ENCODE data around the gene VAX1.

Gene VAX1, protein sequence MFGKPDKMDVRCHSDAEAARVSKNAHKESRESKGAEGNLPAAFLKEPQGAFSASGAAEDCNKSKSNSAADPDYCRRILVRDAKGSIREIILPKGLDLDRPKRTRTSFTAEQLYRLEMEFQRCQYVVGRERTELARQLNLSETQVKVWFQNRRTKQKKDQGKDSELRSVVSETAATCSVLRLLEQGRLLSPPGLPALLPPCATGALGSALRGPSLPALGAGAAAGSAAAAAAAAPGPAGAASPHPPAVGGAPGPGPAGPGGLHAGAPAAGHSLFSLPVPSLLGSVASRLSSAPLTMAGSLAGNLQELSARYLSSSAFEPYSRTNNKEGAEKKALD

DNA sequence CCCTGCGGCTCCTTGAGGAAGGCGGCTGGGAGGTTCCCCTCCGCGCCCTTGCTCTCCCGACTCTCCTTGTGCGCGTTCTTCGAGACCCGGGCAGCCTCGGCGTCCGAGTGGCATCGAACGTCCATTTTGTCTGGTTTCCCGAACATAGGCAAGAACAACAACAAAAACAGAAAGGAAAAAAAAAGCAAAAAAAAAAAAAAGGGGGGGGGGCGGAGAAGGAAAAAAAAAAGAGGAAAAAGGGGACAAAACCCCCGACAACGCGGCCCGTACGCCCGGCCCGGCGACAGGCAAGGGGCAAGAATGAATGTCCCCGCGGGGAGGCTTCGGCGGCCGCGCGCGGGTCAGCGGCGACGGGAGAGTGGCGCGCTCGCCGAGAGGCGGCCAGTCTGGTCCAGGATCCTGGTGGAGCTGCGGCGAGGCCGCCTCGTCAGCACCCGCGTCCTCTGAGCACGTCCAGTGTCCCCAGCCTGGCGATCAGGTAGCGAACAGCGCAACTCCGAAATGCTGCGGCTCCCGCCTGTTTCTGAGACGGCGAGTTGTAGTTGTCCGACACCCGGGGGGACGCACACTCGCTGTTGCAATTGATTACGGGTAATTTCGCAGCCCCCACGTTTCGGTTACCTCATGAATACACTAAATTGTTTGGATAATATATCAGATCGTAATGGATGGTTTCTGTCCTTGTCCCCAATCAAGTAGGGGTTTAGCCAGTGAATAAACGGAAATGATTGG lies at the start of gene VAX1:
Gene VAX1 (minus strand): TSS at position 360 of the 732 bp plus-strand sequence. CDS start 214 bp downstream, at position 146.
- Histone ChIP-seq H3K4me1 (ENCODE audit: control insufficient read depth, insufficient read depth, low read length) (no peaks in the 10 kb centered on the region), H3K9me3 (ENCODE audit: control insufficient read depth, insufficient read depth, low read depth, low read length) (no peaks in the 10 kb centered on the region), H3K36me3 (ENCODE audit: control insufficient read depth in 2 of 2, insufficient read depth in 1 of 2, low read length in 2 of 2) (no peaks in the 10 kb centered on the region), H3K27ac (ENCODE audit: extremely low read depth, low read depth, low read length) (peak within 1 kb of the TSS; percentile 92), H3K4me3 (ENCODE audit: low read depth, low read length) (peak within 1 kb of the TSS; percentile 62)
- TF ChIP-seq ZNF10 (tag by site-specific recombination; IDR thresholded peaks at IDR 0.05) = no peak
- 0 out of 2 replicates have a peak, but pooled peaks have one; percentile 3 for TF ChIP-seq ZBTB8A (tag by site-specific recombination; IDR thresholded peaks at IDR 0.05)
- TF ChIP-seq ZNF658 (tag by site-specific recombination; IDR thresholded peaks at IDR 0.05) = no peak
- TF ChIP-seq, protein P1, sequence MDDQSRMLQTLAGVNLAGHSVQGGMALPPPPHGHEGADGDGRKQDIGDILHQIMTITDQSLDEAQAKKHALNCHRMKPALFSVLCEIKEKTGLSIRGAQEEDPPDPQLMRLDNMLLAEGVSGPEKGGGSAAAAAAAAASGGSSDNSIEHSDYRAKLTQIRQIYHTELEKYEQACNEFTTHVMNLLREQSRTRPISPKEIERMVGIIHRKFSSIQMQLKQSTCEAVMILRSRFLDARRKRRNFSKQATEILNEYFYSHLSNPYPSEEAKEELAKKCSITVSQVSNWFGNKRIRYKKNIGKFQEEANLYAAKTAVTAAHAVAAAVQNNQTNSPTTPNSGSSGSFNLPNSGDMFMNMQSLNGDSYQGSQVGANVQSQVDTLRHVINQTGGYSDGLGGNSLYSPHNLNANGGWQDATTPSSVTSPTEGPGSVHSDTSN (CRISPR knock-in tag; IDR thresholded peaks at IDR 0.05) = 0 out of 2 replicates have a peak, but pooled peaks have one; percentile 20
- CTCF ChIA-PET = no interaction called here
- POLR2A ChIA-PET = interaction anchor here (0.8 to 1.0 kb wide), 2 partner anchors 30 to 248 kb away, joined by 4 to 7 read pairs; no protein-coding TSS in a partner anchor

DNA sequence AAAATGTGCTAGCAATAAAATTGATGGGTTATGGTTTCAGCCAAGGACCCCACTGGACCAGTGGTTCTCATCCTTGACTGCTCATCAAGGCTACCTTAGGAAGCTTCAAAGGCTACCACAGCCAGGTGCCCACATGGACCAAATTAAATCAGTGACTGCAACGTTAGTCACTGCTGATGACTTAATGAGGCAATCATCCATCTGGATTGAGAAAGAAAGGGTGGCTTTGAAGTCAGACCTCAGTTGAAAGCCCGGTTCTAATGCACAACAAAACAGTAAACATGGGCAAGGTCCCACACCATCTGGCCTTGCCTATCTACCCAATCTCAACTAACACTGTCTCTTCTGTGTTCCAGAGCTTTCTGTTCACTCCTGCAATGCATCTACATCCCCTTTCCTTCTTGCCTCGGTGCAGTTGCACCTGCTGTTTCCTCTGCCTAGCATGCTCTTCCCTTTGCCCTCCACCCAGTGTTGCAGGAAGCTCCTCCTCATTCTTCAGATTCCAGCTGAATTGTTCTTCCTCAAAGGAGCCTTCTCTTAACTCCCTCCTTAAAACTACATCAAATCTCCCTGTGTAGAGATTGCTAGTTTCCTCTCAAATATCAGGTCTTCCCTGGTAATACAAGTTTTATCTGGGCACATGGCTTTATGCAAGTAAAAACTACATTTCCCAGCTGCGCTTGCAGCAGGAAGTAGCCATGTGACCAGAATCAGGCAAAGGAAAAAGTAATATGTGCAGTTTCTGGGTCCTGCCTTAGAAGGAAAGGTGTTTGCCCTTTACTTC lies 49.0 kb upstream of the VAX1 start:
- ChIA-PET POLR2A (no interaction called here), CTCF (interaction anchor here (0.6 to 2.1 kb wide), 7 partner anchors 11 to 505 kb away, joined by 3 to 15 read pairs (median 4); no protein-coding TSS in a partner anchor)
- H3K4me1 ChIP-seq (ENCODE audit: control insufficient read depth, insufficient read depth, low read length) = no peaks in the 10 kb centered on the region
- no peaks in the 10 kb centered on the region for H3K9me3 ChIP-seq (ENCODE audit: control insufficient read depth, insufficient read depth, low read depth, low read length)
- H3K27ac ChIP-seq (ENCODE audit: extremely low read depth, low read depth, low read length) = no peak overlapping the region
- no peak overlapping the region for H3K4me3 ChIP-seq (ENCODE audit: low read depth, low read length)
- H3K36me3 ChIP-seq (ENCODE audit: control insufficient read depth in 2 of 2, insufficient read depth in 1 of 2, low read length in 2 of 2) = no peaks in the 10 kb centered on the region
- 0 out of 2 replicates have a peak, but pooled peaks have one; percentile 27 for TF ChIP-seq ZNF623 (tag by site-specific recombination; IDR thresholded peaks at IDR 0.05)
- TF ChIP-seq, protein P2, sequence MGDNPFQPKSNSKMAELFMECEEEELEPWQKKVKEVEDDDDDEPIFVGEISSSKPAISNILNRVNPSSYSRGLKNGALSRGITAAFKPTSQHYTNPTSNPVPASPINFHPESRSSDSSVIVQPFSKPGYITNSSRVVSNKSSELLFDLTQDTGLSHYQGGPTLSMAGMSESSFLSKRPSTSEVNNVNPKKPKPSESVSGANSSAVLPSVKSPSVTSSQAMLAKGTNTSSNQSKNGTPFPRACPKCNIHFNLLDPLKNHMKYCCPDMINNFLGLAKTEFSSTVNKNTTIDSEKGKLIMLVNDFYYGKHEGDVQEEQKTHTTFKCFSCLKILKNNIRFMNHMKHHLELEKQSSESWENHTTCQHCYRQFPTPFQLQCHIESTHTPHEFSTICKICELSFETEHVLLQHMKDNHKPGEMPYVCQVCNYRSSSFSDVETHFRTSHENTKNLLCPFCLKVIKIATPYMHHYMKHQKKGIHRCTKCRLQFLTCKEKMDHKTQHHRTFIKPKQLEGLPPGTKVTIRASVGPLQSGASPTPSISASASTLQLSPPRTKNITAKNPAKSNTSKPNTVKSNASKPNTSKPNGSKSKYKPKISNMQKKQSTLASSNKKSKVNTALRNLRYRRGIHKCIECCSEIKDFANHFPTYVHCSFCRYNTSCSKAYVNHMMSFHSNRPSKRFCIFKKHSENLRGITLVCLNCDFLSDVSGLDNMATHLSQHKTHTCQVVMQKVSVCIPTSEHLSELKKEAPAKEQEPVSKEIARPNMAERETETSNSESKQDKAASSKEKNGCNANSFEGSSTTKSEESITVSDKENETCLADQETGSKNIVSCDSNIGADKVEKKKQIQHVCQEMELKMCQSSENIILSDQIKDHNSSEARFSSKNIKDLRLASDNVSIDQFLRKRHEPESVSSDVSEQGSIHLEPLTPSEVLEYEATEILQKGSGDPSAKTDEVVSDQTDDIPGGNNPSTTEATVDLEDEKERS (tag by site-specific recombination; IDR thresholded peaks at IDR 0.05) = no peak
- no peak for TF ChIP-seq ZNF670 (tag by site-specific recombination; IDR thresholded peaks at IDR 0.05; ENCODE audit: low read depth)
- 0 out of 2 replicates have a peak, but pooled peaks have one; percentile 14 for TF ChIP-seq ZNF391 (tag by site-specific recombination; IDR thresholded peaks at IDR 0.05; ENCODE audit: borderline replicate concordance, low read depth)
- TF ChIP-seq HOXC10 (CRISPR knock-in tag; IDR thresholded peaks at IDR 0.05) = no peak
- 0 out of 2 replicates have a peak, but pooled peaks have one; percentile 41 for TF ChIP-seq ZBTB21 (tag by site-specific recombination; IDR thresholded peaks at IDR 0.05)
- no peak for TF ChIP-seq ZNF114 (tag by site-specific recombination; IDR thresholded peaks at IDR 0.05)
- TF ChIP-seq SP3 (tag by site-specific recombination; IDR thresholded peaks at IDR 0.05) = peak; percentile 33; the same call in 1 of the 2 replicates
- no peak for TF ChIP-seq ZNF366 (tag by site-specific recombination; conservative IDR thresholded peaks at IDR 0.05)
- no peak for TF ChIP-seq ZNF544 (tag by site-specific recombination; IDR thresholded peaks at IDR 0.05)
- TF ChIP-seq ZNF335 (tag by site-specific recombination; conservative IDR thresholded peaks at IDR 0.05) = peak; percentile 77
- no peak for TF ChIP-seq ZNF202 (tag by site-specific recombination; IDR thresholded peaks at IDR 0.05; ENCODE audit: borderline replicate concordance)
- TF ChIP-seq, protein P3, sequence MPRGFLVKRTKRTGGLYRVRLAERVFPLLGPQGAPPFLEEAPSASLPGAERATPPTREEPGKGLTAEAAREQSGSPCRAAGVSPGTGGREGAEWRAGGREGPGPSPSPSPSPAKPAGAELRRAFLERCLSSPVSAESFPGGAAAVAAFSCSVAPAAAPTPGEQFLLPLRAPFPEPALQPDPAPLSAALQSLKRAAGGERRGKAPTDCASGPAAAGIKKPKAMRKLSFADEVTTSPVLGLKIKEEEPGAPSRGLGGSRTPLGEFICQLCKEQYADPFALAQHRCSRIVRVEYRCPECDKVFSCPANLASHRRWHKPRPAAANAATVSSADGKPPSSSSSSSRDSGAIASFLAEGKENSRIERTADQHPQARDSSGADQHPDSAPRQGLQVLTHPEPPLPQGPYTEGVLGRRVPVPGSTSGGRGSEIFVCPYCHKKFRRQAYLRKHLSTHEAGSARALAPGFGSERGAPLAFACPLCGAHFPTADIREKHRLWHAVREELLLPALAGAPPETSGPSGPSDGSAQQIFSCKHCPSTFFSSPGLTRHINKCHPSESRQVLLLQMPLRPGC (tag by site-specific recombination; IDR thresholded peaks at IDR 0.05) = 0 out of 2 replicates have a peak, but pooled peaks have one; percentile 31
- TF ChIP-seq OSR2 (tag by site-specific recombination; IDR thresholded peaks at IDR 0.05) = no peak
- TF ChIP-seq GLI4 (tag by site-specific recombination; IDR thresholded peaks at IDR 0.05) = no peak
- no peak for TF ChIP-seq ZNF354C (tag by site-specific recombination; IDR thresholded peaks at IDR 0.05; ENCODE audit: borderline replicate concordance, low read depth)
- no peak for TF ChIP-seq ZNF792 (tag by site-specific recombination; IDR thresholded peaks at IDR 0.05)
- no peak for TF ChIP-seq ZNF571 (tag by site-specific recombination; IDR thresholded peaks at IDR 0.05)
- no peak for TF ChIP-seq ZNF529 (tag by site-specific recombination; IDR thresholded peaks at IDR 0.05; ENCODE audit: insufficient replicate concordance)
- TF ChIP-seq KLF1 (tag by site-specific recombination; IDR thresholded peaks at IDR 0.05) = no peak
- no peak for TF ChIP-seq ZNF768 (tag by site-specific recombination; IDR thresholded peaks at IDR 0.05)
- peak; percentile 47; the same call in 1 of the 2 replicates for TF ChIP-seq ZNF660 (tag by site-specific recombination; IDR thresholded peaks at IDR 0.05)
- TF ChIP-seq ZNF175 (tag by site-specific recombination; IDR thresholded peaks at IDR 0.05) = no peak
